Measurements from ENCODE around the gene TMEM250.

The TMEM250 gene

GRCh38 chr9:136131629-136132511, 13.2 kb upstream of the TMEM250 start:
- no peak for DNase-seq

GRCh38 chr9:136129176-136129575, 10.5 kb upstream of the TMEM250 start:
- no peak for DNase-seq

- DNase-seq, result no peak
Observed at GRCh38 chr9:136128436-136128835, 9.8 kb upstream of the TMEM250 start.

- no peak for DNase-seq
Observed at GRCh38 chr9:136127313-136127712, 8.6 kb upstream of the TMEM250 start.

- no peak for DNase-seq
Observed at GRCh38 chr9:136124976-136125692, 6.5 kb upstream of the TMEM250 start.

- peak; percentile 79 for DNase-seq
Observed at GRCh38 chr9:136122425-136123383, 4.0 kb upstream of the TMEM250 start.

GRCh38 chr9:136121801-136122200, 3.1 kb upstream of the TMEM250 start:
- no peak for DNase-seq

- no peak for DNase-seq
Observed at GRCh38 chr9:136120438-136120844, 1.8 kb upstream of the TMEM250 start.

GRCh38 chr9:136119883-136120393, 1.3 kb upstream of the TMEM250 start:
- DNase-seq, result no peak

GRCh38 chr9:136119061-136119882, 597 bp upstream of the TMEM250 start:
- peak; percentile 30 for DNase-seq

- DNase-seq, result no peak
Observed at GRCh38 chr9:136117916-136118319, 757 bp downstream of the TMEM250 start.

- DNase-seq, result peak; percentile 61
Observed at GRCh38 chr9:136117291-136117915, 1.3 kb downstream of the TMEM250 start.

- DNase-seq, result no peak
Observed at GRCh38 chr9:136116360-136117098, 2.1 kb downstream of the TMEM250 start.

- no peak for DNase-seq
Observed at GRCh38 chr9:136115641-136116359, 2.9 kb downstream of the TMEM250 start.

- DNase-seq, result no peak
Observed at GRCh38 chr9:136115206-136115605, 3.5 kb downstream of the TMEM250 start.

- no peak for DNase-seq
Observed at GRCh38 chr9:136114610-136115009, 4.1 kb downstream of the TMEM250 start.

GRCh38 chr9:136112541-136112940, 6.1 kb downstream of the TMEM250 start:
- DNase-seq, result no peak

- DNase-seq, result no peak
Observed at GRCh38 chr9:136111910-136112309, 6.8 kb downstream of the TMEM250 start.

- DNase-seq, result no peak
Observed at GRCh38 chr9:136111190-136111589, 7.5 kb downstream of the TMEM250 start.

Data from OCI-M1 (cell line).